BJ (cell line): ENCODE results near the gene RIOK2. TPM values are rescaled to one million over a fixed set of nuclear protein-coding genes. Genes with fewer than 3 reads are reported as not detected.
A peak's percentile ranks its signal among the peaks of the same experiment; 100 is the strongest.

Experiments used
- CTCF ChIA-PET: fragments of 350-600 bp; formaldehyde crosslinking; extraction: SDS; loops from one replicate; lab custom pipeline; 2021; ENCODE audit warnings: antibody characterized with exemption, inconsistent platforms; lab: Yijun Ruan, JAX
- POLR2A ChIA-PET: fragments of 300-600 bp; sonication (Branson Sonifier 250); formaldehyde crosslinking; extraction: SDS; loops from one replicate; lab custom pipeline; 2021; ENCODE audit warnings: antibody characterized with exemption; lab: Charles Lee
- DNase-seq: peaks from one replicate; pipeline ENCODE4 v3.0.0-alpha.2; 2011; ENCODE audit warnings: low read depth
- H3K27me3 ChIP-seq: 2 replicates; pipeline ENCODE4 v1.6.0; 2011; ENCODE audit warnings: low read length; ENCODE audit not compliant: control insufficient read depth, insufficient read depth
- H3K36me3 ChIP-seq: 2 replicates; pipeline ENCODE4 v1.5.1; 2011; ENCODE audit warnings: low read length; ENCODE audit not compliant: control insufficient read depth, insufficient read depth
- H3K4me3 ChIP-seq: 2 replicates; pipeline ENCODE4 v1.5.1; 2011; ENCODE audit warnings: low read depth, mild to moderate bottlenecking, control low read depth, low read length
- polyA plus RNA-seq: library from polyadenylated mRNA; depleted of rRNA; stranded (reverse); fragments of >200 nt; gene quantifications from 2 replicates; pipeline ENCODE4 v1.2.3, GENCODE V29; 2011
- TF ChIP-seq, protein P1 (sequence below): IDR thresholded peaks from 2 replicates; pipeline ENCODE4 v1.5.1; 2011; ENCODE audit warnings: low read depth, mild to moderate bottlenecking, control low read depth, inconsistent platforms, low read length, moderate library complexity; ENCODE audit not compliant: insufficient read depth

RIOK2 gene
- polyA plus RNA-seq, 1 experiment, result 5.7 TPM

DNA sequence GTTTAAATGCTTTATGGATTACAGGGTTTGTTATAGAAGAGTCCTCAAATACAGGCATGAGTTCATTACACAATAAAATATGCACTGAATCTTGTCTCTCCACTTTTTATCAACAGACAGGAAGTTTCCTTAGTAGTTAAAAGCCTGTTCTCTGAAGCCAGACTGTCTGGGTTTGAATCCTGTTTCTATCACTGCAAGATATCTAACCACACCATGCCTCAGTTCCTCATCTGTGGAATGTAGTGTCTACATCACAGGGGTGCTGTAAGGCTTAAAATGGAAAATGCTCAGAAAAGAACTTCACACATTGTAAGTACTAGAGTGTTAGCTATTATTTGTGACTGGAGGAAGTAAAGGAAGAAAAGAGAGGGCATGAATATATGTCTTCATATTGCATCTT lies 49.9 kb downstream of the RIOK2 start:
- Histone ChIP-seq H3K36me3 (no peaks in the 10 kb centered on the region), H3K4me3 (no peak overlapping the region), H3K27me3 (peaks cover 3% of the 10 kb centered on the region)
- POLR2A ChIA-PET, result no interaction called here
- TF ChIP-seq, protein P1, sequence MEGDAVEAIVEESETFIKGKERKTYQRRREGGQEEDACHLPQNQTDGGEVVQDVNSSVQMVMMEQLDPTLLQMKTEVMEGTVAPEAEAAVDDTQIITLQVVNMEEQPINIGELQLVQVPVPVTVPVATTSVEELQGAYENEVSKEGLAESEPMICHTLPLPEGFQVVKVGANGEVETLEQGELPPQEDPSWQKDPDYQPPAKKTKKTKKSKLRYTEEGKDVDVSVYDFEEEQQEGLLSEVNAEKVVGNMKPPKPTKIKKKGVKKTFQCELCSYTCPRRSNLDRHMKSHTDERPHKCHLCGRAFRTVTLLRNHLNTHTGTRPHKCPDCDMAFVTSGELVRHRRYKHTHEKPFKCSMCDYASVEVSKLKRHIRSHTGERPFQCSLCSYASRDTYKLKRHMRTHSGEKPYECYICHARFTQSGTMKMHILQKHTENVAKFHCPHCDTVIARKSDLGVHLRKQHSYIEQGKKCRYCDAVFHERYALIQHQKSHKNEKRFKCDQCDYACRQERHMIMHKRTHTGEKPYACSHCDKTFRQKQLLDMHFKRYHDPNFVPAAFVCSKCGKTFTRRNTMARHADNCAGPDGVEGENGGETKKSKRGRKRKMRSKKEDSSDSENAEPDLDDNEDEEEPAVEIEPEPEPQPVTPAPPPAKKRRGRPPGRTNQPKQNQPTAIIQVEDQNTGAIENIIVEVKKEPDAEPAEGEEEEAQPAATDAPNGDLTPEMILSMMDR, result no peak
- no peak for DNase-seq
- CTCF ChIA-PET, result interaction anchor here (1.4 kb wide), 1 partner anchor 312 kb away, joined by 4 read pairs; no protein-coding TSS in a partner anchor

DNA sequence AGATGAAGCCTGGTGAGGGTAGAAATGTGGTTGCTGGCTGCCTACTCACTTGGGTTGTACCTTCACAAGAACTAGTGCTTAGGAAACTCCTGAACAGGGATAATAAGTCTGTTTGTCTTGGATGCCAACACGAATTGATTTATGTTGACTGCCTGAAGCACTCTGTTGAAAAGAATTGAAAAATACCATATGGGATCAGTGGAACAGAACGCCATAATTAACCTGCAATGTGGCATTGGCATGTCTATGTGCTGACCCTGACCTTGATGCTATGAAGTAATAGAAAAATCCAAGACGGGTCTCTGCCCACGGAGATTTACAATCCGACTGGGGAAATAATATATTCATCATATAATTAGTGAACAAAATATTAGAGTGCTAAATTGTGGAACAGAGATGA lies 51.1 kb downstream of the RIOK2 start:
- TF ChIP-seq, protein P1, result no peak
- CTCF ChIA-PET, result interaction anchor here (1.3 kb wide), 1 partner anchor 31 kb away, joined by 3 read pairs; no protein-coding TSS in a partner anchor
- Histone ChIP-seq H3K27me3 (peaks cover 3% of the 10 kb centered on the region), H3K4me3 (no peak overlapping the region), H3K36me3 (no peaks in the 10 kb centered on the region)
- POLR2A ChIA-PET, result no interaction called here
- DNase-seq, result no peak

DNA sequence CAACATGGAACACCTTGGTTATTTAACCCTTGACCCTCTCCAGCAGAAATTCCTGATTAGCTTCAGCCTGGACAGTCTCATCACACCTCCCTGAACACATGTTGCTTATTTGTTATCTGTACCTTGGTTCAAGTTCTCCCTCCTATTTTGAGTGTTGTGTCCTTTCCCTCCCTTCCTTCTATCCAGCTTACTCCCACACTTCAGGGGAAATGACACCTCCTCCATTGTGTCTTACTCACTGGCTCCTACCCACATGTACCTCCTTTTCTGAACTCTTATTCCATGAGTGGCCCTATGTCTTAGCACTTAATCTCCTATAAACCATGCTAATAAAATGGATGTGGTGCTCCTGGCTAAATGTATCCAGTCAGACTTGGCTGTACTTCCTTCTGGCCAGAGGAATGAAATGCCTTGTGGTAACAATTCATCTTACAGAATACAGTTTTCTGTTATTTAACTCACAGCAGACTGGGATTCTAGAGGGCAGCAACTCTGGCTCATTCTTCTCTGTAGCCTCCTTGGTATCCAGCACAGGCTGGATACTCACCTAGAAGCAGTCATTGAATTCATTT lies 51.8 kb downstream of the RIOK2 start:
- ChIA-PET POLR2A (no interaction called here), CTCF (interaction anchor here (1.3 to 1.4 kb wide), 3 partner anchors 8 to 32 kb away, joined by 3 to 4 read pairs (median 4); partner anchors contain the start of gene LIX1)
- DNase-seq, result peak; percentile 73
- Histone ChIP-seq H3K27me3 (peaks cover 3% of the 10 kb centered on the region), H3K4me3 (no peak overlapping the region), H3K36me3 (no peaks in the 10 kb centered on the region)
- TF ChIP-seq, protein P1, result no peak

DNA sequence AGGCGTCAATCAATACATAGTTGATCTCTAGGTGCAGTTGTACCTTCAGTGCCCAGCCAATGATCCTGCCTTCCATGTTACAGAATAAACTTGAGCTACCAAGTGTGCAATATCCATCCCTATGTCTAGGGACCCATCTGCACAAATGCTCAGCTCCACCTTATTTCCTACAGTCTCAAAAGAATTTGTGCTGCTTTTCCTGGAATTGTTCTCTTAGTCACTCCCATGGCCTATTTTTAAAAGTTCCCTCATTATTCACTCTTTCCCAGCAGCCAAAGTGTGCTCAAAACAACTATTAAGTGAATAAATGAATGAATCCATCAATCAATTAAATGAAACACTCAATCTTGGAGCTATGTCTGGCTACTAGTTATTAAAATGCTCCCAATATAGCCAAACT lies 55.3 kb downstream of the RIOK2 start:
- ChIA-PET CTCF (interaction anchor here (0.8 kb wide), 1 partner anchor 34 kb away, joined by 3 read pairs; no protein-coding TSS in a partner anchor), POLR2A (no interaction called here)
- DNase-seq, result no peak
- Histone ChIP-seq H3K36me3 (no peaks in the 10 kb centered on the region), H3K4me3 (no peak overlapping the region), H3K27me3 (peaks cover 9% of the 10 kb centered on the region)
- TF ChIP-seq, protein P1, result no peak

DNA sequence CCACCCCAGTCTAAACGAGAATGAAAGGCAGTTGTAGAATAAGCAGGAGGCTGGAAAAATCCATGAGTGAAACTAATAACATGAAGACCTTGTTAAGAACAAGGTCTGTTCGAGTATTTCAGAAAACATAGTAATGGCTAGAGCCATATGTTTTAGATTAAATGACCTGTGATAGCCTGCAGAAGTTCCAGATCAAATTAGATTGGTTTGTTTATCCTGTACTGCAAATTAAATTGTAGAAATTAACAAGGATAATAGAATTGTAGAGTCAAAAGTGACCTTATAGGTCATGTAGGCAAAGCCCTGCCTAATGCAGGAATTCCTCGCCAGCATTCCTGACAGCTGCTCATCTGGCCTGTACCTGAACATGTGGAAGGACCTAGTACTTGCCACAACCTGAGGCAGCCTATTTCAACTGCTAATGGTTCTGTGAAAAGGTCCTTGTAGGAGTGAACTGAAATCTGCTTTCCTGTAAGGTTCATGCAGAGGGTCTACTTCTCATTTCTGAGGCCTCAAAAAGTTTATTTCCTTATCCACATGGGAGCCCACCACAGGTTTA lies 57.8 kb downstream of the RIOK2 start:
- POLR2A ChIA-PET, result no interaction called here
- TF ChIP-seq, protein P1, result no peak
- H3K36me3 ChIP-seq, result no peaks in the 10 kb centered on the region
- no peak overlapping the region for H3K4me3 ChIP-seq
- peaks cover 12% of the 10 kb centered on the region for H3K27me3 ChIP-seq
- DNase-seq, result no peak
- CTCF ChIA-PET, result no interaction called here
